Measurements from ENCODE around the gene PCAT6. TPM values are rescaled to one million over a fixed set of nuclear protein-coding genes. Genes with fewer than 3 reads are reported as not detected.

PCAT6 gene
- total and polyA plus RNA-seq, 2 of the 8 experiments (the other 6 are each of a cell fraction or from before 2014, with no cell fraction given): 4.6 to 14.7 TPM

- Histone ChIP-seq H3K18ac (ENCODE audit: extremely low read depth, low read length) (no peak overlapping the region), H2BK120ac (replicated peaks; ENCODE audit: low read depth, low read length) (no peak overlapping the region), H3K14ac (ENCODE audit: insufficient read length) (no peak overlapping the region), H4K20me1 (replicated peaks in 1 of 2; ENCODE audit: control insufficient read depth in 1 of 2, insufficient read depth in 2 of 2, low read length in 2 of 2) (peaks cover 31 to 58% of the 10 kb centered on the region in 2 experiments), H2BK12ac (ENCODE audit: low read depth, low read length) (no peak overlapping the region), H2AK5ac (ENCODE audit: low read depth, low read length) (no peak overlapping the region), H4K5ac (ENCODE audit: insufficient read length, low read depth, low read length) (no peak overlapping the region), H3K23me2 (ENCODE audit: low read depth, low read length) (no peaks in the 10 kb centered on the region), H3K4ac (replicated peaks; ENCODE audit: insufficient read length, low read depth, low read length) (no peak overlapping the region), H3K9ac (replicated peaks in 1 of 4; ENCODE audit: extremely low read depth in 1 of 4, low read depth in 3 of 4, low read length in 3 of 4) (no peak overlapping the region), H4K8ac (ENCODE audit: extremely low read depth, insufficient read depth, low read length) (no peak overlapping the region), H3K79me2 (ENCODE audit: control insufficient read depth in 1 of 2, insufficient read depth in 2 of 2, low read length in 2 of 2) (peaks cover 74 to 100% of the 10 kb centered on the region in 2 experiments), H3K4me1 (replicated peaks in 1 of 4; ENCODE audit: control insufficient read depth in 3 of 4, insufficient read depth in 4 of 4, low read length in 3 of 4) (peaks cover 0 to 7% (median 3%) of the 10 kb centered on the region in 4 experiments; a peak in 6 of 7 replicates), H2BK5ac (ENCODE audit: low read depth, low read length) (no peak overlapping the region), H3K27me3 (replicated peaks in 1 of 4; ENCODE audit: control insufficient read depth in 3 of 4, extremely low read depth in 1 of 4, insufficient read depth in 3 of 4, low read length in 3 of 4) (no peaks in the 10 kb centered on the region), H2AFZ (ENCODE audit: low read length) (no peak overlapping the region), H3K23ac (ENCODE audit: insufficient read length) (no peak overlapping the region), H2BK15ac (ENCODE audit: low read length) (no peak overlapping the region), H3K27ac (ENCODE audit: low read depth, low read length) (no peak overlapping the region), H3K56ac (replicated peaks; ENCODE audit: insufficient read length, low read depth, low read length) (no peak overlapping the region), H3K4me3 (ENCODE audit: extremely low read depth in 1 of 4, insufficient read depth in 2 of 4, low read depth in 3 of 4, low read length in 4 of 4) (no peak overlapping the region), H3K79me1 (ENCODE audit: low read depth, low read length) (peaks cover 13% of the 10 kb centered on the region), H3K9me3 (ENCODE audit: insufficient read depth in 2 of 2, low read depth in 1 of 2, low read length in 1 of 2) (no peaks in the 10 kb centered on the region), H2BK20ac (ENCODE audit: low read length) (no peak overlapping the region), H3K4me2 (ENCODE audit: insufficient read depth in 1 of 2, low read depth in 2 of 2, low read length in 2 of 2) (no peak overlapping the region), H4K91ac (replicated peaks; ENCODE audit: insufficient read length, low read length) (no peak overlapping the region), H3K36me3 (ENCODE audit: control insufficient read depth in 2 of 4, insufficient read depth in 4 of 4, low read length in 3 of 4) (peaks cover 0 to 2% (median 0%) of the 10 kb centered on the region in 4 experiments; a peak in 2 of 8 replicates)
- peak in 1 of 2 experiments; percentile 37 for DNase-seq (ENCODE audit: low read depth in 1 of 2, low spot score in 2 of 2)
- TF ChIP-seq CEBPB (IDR thresholded peaks at IDR 0.05; ENCODE audit: low read depth, low read length): no peak
- TF ChIP-seq, protein P1, sequence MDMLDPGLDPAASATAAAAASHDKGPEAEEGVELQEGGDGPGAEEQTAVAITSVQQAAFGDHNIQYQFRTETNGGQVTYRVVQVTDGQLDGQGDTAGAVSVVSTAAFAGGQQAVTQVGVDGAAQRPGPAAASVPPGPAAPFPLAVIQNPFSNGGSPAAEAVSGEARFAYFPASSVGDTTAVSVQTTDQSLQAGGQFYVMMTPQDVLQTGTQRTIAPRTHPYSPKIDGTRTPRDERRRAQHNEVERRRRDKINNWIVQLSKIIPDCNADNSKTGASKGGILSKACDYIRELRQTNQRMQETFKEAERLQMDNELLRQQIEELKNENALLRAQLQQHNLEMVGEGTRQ (IDR thresholded peaks at IDR 0.05; ENCODE audit: low read length): no peak
- TF ChIP-seq CREB1 (IDR thresholded peaks at IDR 0.05): no peak
- TF ChIP-seq SRF (IDR thresholded peaks at IDR 0.05; ENCODE audit: low read depth, low read length): no peak
- no peak for TF ChIP-seq EZH2 (IDR thresholded peaks at IDR 0.05; ENCODE audit: low read depth, low read length, severe bottlenecking)
- no peak for TF ChIP-seq TAF1 (IDR thresholded peaks at IDR 0.05; ENCODE audit: low read depth, low read length)
- POLR2A ChIA-PET (ENCODE audit: partially characterized antibody): interaction anchor here (1.4 to 2.1 kb wide), 5 partner anchors 9 to 62 kb away, joined by 3 to 9 read pairs (median 5); partner anchors contain the start of genes KDM5B and PCAT6
- CTCF ChIA-PET (ENCODE audit: partially characterized antibody): interaction anchor here (0.7 to 1.9 kb wide), 2 partner anchors 54 to 77 kb away, joined by 3 to 10 read pairs; no protein-coding TSS in a partner anchor
- no peak for FAIRE-seq
- 94% methylated on average over 6 of the region's 6 CpGs; no CpG with 5 or more reads in 1 of the 2 experiments for WGBS, 2 experiments (ENCODE audit: extremely low coverage in 1 of 2, insufficient coverage in 1 of 2, insufficient read length in 1 of 2, insufficient replicate concordance in 2 of 2, low coverage in 1 of 2, low lambda C conversion rate in 2 of 2, missing lambda C conversion rate in 1 of 2)
Measured at GRCh38 chr1:202798792-202799331, 11.9 kb upstream of the PCAT6 start.
